ENCODE measurements around the gene BUD13.
"Not testable (repeated sequence)": the region's sequence is repeated elsewhere in the genome, so short reads cannot be mapped to it uniquely, and the experiment has no call there.

Gene BUD13

DNA sequence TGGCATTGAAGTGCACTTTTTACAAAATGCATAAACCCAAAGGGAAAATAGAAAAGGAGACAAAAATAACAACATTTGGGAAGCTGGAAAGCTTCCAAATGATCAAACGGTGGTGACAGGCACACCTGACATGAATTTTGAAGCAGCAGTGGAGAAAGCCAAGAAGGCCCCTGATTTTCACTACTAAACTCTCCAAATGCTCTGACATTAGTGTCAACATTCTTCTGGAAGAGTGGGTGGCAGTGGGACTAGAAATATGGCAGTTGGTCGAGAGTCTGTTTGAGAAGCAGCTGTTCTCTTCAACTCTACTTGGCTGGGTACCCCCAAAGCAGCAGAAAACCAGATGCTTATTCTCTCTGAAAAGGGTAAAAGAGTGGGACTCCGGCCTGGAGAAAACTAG lies 31.2 kb upstream of the BUD13 start:
- no peak for DNase-seq (ENCODE audit: low read depth)
- TF ChIP-seq, protein P1, sequence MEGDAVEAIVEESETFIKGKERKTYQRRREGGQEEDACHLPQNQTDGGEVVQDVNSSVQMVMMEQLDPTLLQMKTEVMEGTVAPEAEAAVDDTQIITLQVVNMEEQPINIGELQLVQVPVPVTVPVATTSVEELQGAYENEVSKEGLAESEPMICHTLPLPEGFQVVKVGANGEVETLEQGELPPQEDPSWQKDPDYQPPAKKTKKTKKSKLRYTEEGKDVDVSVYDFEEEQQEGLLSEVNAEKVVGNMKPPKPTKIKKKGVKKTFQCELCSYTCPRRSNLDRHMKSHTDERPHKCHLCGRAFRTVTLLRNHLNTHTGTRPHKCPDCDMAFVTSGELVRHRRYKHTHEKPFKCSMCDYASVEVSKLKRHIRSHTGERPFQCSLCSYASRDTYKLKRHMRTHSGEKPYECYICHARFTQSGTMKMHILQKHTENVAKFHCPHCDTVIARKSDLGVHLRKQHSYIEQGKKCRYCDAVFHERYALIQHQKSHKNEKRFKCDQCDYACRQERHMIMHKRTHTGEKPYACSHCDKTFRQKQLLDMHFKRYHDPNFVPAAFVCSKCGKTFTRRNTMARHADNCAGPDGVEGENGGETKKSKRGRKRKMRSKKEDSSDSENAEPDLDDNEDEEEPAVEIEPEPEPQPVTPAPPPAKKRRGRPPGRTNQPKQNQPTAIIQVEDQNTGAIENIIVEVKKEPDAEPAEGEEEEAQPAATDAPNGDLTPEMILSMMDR (conservative IDR thresholded peaks at IDR 0.05; ENCODE audit: control insufficient read depth, insufficient read depth, low read depth, low read length): no peak
- no peak overlapping the region for H3K4me3 ChIP-seq (ENCODE audit: control insufficient read depth, low read depth, low read length)

DNA sequence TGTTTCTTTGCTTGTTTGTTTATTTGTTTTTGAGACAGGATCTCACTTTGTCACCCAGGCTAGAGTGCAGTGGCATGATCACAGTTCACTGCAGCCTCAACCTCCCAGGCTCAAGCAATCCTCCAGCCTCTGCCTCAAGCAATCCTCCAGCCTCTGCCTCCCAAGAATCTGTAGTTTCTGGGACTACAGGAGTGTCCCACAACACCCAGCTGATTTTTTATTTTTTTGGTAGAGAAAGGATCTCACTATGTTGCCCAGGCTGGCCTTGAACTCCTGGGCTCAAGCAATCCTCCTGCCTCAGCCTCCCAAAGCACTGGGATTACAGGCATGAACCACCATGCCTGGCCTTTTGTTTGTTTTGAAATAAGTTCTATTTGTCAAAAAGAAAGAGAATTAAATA lies 28.9 kb upstream of the BUD13 start:
- H3K4me3 ChIP-seq (ENCODE audit: control insufficient read depth, low read depth, low read length); DNase-seq (ENCODE audit: low read depth): not testable (repeated sequence)

DNA sequence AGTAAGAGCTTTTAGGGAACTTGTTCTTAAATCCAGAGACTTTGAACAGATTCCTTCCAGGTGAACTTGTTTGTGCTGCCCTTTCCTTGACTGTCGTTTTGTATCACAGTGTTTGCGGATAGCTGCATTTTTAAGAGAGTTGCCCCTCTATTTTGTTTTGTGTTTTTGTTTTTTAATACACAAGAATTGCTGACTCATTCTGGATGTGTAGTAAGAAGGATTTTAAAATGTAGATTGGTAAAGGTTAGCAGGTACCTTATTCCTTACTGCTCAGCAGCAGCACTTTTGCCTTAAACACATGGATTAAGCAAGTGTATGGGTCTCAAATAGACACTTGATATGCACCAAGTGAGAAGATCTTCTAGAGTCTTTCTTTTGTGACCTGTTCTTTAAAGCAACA lies 27.8 kb upstream of the BUD13 start:
- no peak for DNase-seq (ENCODE audit: low read depth)
- H3K4me3 ChIP-seq (ENCODE audit: control insufficient read depth, low read depth, low read length): no peak overlapping the region
- TF ChIP-seq, protein P1 (conservative IDR thresholded peaks at IDR 0.05; ENCODE audit: control insufficient read depth, insufficient read depth, low read depth, low read length): no peak

DNA sequence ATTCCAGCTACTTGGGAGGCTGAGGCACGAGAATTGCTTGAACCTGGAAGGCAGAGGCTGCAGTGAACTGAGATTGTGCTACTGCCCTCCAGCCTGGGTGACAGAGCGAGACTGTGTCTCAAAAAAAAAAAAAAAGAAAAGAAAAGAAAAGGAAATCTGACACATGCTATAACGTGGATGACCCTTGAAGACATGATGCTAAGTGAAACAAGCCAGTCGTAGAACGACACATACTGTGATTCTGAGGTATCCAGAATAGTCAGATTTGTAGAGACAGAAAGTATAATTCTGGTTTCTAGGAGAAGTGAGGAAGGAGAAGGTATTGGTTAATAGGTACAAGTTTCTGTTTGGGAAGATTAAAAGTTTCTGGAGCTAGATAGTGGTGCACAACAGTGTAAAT lies 25.6 kb upstream of the BUD13 start:
- no peak for DNase-seq (ENCODE audit: low read depth)
- TF ChIP-seq, protein P1 (conservative IDR thresholded peaks at IDR 0.05; ENCODE audit: control insufficient read depth, insufficient read depth, low read depth, low read length): no peak
- H3K4me3 ChIP-seq (ENCODE audit: control insufficient read depth, low read depth, low read length): no peak overlapping the region

DNA sequence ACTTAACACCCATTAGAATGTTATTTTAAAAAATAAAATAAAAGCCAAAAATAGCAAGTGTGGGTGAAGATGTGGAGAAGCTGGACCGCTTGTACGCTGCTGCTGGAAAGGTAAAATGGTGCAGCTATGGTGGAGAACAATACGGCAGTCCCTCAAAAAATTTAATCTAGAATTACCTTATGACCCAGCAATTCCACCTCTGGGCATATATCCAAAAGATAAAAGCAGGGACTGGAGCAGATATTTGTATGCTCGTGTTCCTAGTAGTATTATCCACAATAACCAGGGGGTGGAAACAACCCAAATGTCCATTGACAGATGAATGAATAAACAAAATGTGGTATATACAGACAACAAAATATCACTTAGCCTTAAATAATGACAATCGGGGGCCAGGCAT lies 25.0 kb upstream of the BUD13 start:
- no peak overlapping the region for H3K4me3 ChIP-seq (ENCODE audit: control insufficient read depth, low read depth, low read length)
- no peak for DNase-seq (ENCODE audit: low read depth)
- TF ChIP-seq, protein P1 (conservative IDR thresholded peaks at IDR 0.05; ENCODE audit: control insufficient read depth, insufficient read depth, low read depth, low read length): no peak

DNA sequence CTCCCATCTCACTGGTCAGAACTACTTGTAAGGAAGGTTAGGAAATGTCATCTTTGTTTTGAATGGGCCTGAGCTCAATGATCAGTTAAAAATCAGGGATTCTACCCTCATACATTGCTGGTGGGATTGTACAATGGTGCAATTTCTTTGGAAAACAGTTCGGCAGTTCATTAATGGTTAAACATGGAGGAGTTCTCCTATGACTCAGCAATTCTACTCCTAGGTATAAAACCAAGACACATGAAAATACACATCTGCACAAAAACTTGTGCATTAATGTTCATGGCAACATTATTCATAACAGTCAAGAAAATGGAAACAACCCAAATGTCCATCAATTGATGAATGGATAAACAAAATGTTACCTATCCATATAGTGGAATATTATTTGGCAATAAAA lies 23.8 kb upstream of the BUD13 start:
- no peak overlapping the region for H3K4me3 ChIP-seq (ENCODE audit: control insufficient read depth, low read depth, low read length)
- TF ChIP-seq, protein P1 (conservative IDR thresholded peaks at IDR 0.05; ENCODE audit: control insufficient read depth, insufficient read depth, low read depth, low read length): no peak
- DNase-seq (ENCODE audit: low read depth): no peak

DNA sequence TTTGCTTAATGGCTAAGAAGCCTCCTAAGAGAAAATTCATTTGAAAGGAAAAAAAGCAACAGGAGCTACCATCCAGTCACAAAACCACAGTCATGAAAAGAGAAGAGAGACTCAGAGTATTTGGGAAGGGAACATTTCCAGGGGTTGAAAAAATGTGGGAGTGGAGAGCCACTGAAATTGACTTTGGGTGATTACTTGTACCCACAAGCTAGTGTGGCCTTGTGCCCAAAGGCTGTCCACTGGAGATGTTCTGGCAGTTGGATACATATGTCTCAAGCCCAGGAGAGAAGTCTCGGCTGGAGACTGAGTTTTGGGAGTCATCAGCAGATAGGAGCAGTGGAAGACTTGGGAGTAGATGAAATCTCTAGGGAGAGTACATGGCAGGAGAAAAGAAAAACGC lies 22.1 kb upstream of the BUD13 start:
- no peak for DNase-seq (ENCODE audit: low read depth)
- TF ChIP-seq, protein P1 (conservative IDR thresholded peaks at IDR 0.05; ENCODE audit: control insufficient read depth, insufficient read depth, low read depth, low read length): no peak
- no peak overlapping the region for H3K4me3 ChIP-seq (ENCODE audit: control insufficient read depth, low read depth, low read length)

Data from fibroblast of mammary gland (primary cell).